Vagina (tissue), 2 donors: ENCODE data around the gene OPALIN.

ENCODE experiments used
- POLR2A ChIP-seq, 2 donors: fragments of 450-650 bp; IDR thresholded peaks; one replicate each; pipeline ENCODE4 v1.6.1; 2017; ENCODE audit warnings: antibody characterized with exemption in 2 of 2, mild to moderate bottlenecking in 2 of 2, moderate library complexity in 2 of 2
- TF ChIP-seq, protein P1 (sequence below), 3 experiments: fragments of 450-650 bp in 2 of 3; fragments of 200-600 bp in 1 of 3; sonication (generic) in 1 of 3; IDR thresholded peaks; one replicate each; pipeline ENCODE4 v1.5.1; 2017 to 2019; ENCODE audit warnings: antibody characterized with exemption in 3 of 3, mild to moderate bottlenecking in 2 of 3, moderate library complexity in 2 of 3

DNA sequence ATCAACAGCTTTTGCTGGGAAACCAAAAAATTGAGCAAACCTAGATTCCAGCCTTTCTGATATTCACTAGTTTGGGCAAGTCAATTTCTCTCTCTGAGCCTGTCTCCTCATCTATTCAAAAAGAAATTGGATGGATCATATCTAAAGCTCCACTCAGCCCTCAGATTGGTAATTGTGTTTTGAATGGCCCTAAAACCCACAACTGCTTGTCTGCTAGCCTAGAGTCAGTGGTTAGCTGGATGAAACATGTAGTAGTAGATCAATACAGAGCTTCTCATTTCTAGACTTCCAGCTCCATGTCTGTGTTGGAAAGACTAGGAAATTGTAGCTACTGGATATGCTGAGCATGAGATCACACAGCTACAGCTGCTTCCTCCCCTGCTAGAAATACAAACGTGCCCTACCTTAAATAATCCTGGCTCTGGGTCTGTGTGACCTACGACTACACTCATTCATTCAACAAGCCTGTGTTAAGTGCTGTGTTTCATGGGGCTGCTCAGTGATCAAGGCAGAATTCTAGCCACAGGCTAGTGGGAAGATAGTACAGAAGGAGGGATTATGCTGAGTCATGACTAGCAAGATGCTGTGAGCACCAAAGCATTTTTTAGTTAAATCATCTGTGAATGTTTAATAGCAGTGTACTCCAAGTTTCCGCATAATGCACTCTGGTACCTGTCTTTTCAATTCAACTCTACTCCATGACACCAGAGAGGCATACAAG, 38.9 kb downstream of the OPALIN start:
- TF ChIP-seq, protein P1, sequence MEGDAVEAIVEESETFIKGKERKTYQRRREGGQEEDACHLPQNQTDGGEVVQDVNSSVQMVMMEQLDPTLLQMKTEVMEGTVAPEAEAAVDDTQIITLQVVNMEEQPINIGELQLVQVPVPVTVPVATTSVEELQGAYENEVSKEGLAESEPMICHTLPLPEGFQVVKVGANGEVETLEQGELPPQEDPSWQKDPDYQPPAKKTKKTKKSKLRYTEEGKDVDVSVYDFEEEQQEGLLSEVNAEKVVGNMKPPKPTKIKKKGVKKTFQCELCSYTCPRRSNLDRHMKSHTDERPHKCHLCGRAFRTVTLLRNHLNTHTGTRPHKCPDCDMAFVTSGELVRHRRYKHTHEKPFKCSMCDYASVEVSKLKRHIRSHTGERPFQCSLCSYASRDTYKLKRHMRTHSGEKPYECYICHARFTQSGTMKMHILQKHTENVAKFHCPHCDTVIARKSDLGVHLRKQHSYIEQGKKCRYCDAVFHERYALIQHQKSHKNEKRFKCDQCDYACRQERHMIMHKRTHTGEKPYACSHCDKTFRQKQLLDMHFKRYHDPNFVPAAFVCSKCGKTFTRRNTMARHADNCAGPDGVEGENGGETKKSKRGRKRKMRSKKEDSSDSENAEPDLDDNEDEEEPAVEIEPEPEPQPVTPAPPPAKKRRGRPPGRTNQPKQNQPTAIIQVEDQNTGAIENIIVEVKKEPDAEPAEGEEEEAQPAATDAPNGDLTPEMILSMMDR (IDR thresholded peaks at IDR 0.05), result no peak
- TF ChIP-seq POLR2A (IDR thresholded peaks at IDR 0.05), result no peak
